K562 (cell line): Measurements from ENCODE around the gene RPL38. TPM values are rescaled to one million over a fixed set of nuclear protein-coding genes. Genes with fewer than 3 reads are reported as not detected.

Experiments used
- ATAC-seq: fragments of 200-7000 bp; cut with Tn5 transposase; 3 replicates; pipeline ENCODE4 v1.9.1; 2020; ENCODE audit warnings: moderate library complexity
- BruUV-seq: library from RNA; stranded (reverse); fragments of 400-500 nt; replicated peaks from 2 replicates; lab custom pipeline; 2021; lab: Mats Ljungman, UMichigan
- CTCF ChIA-PET: fragments of 300-600 bp; formaldehyde crosslinking; extraction: SDS; loops from one replicate; lab custom pipeline; 2021; ENCODE audit warnings: low intra/inter-chr PET ratio; lab: Yijun Ruan, JAX
- POLR2A ChIA-PET: fragments of 300-600, 350-650 bp; sonication (Branson Sonifier 250); formaldehyde crosslinking; extraction: SDS; loops from one replicate; lab custom pipeline; 2021; ENCODE audit warnings: antibody characterized with exemption, inconsistent platforms; lab: Yijun Ruan, JAX
- DNase-seq, 4 experiments: peaks; one replicate each; pipeline versions ENCODE4 v3.0.0 to v3.0.0-alpha.2; 2011 to 2018; ENCODE audit warnings: low spot score in 3 of 4, mixed read lengths in 3 of 4; ENCODE audit errors: extremely low read depth in 1 of 4
- FAIRE-seq: peaks from 2 replicates; lab custom pipeline; 2011; peaks lifted over from hg19 to GRCh38; lab: Jason Lieb, UNC
- H2AFZ ChIP-seq: 2 replicates; pipeline ENCODE4 v1.6.0; 2011; ENCODE audit warnings: low read depth, low read length, control low read depth, inconsistent platforms
- H3K27ac ChIP-seq: fragments of 200-600 bp; 3 replicates; pipeline ENCODE4 v1.8.0; 2011; ENCODE audit warnings: low read depth, mild to moderate bottlenecking, control low read depth, inconsistent platforms, low read length, moderate library complexity, mixed read lengths; ENCODE audit errors: extremely low read depth
- H3K27me3 ChIP-seq, 2 experiments: fragments of 300-600 bp in 1 of 2; 2 replicates in 1 of 2; 3 replicates in 1 of 2; pipeline versions ENCODE4 v1.6.0 to v1.8.0; 2011; ENCODE audit warnings: inconsistent platforms in 2 of 2, low read length in 2 of 2, mild to moderate bottlenecking in 1 of 2, mixed read lengths in 1 of 2, moderate library complexity in 1 of 2; ENCODE audit not compliant: control insufficient read depth in 2 of 2, insufficient read depth in 2 of 2
- H3K36me3 ChIP-seq: fragments of 300-600 bp; 3 replicates; pipeline ENCODE4 v1.8.0; 2011; ENCODE audit warnings: mild to moderate bottlenecking, low read length, inconsistent platforms; ENCODE audit not compliant: control insufficient read depth, insufficient read depth
- H3K4me1 ChIP-seq, 2 experiments: fragments of 200-600 bp in 1 of 2; replicated peaks in 1 of 2; 2 replicates in 1 of 2; 3 replicates in 1 of 2; pipeline versions ENCODE4 v1.5.1 to v1.8.0; 2011; ENCODE audit warnings: inconsistent platforms in 2 of 2, low read length in 2 of 2, mild to moderate bottlenecking in 1 of 2, mixed read lengths in 1 of 2, moderate library complexity in 1 of 2; ENCODE audit not compliant: control insufficient read depth in 2 of 2, insufficient read depth in 2 of 2
- H3K4me2 ChIP-seq: 2 replicates; pipeline ENCODE4 v1.6.1; 2011; ENCODE audit warnings: low read length, control low read depth, inconsistent platforms, mixed read lengths; ENCODE audit not compliant: insufficient read depth
- H3K4me3 ChIP-seq: fragments of 200-600 bp; sonication (generic), shearing (Covaris generic); 2 replicates; pipeline ENCODE4 v1.5.1; 2016; ENCODE audit warnings: control low read depth, inconsistent platforms
- H3K79me2 ChIP-seq: fragments of 200-600 bp; 3 replicates; pipeline ENCODE4 v1.8.0; 2011; ENCODE audit warnings: low read length, inconsistent platforms; ENCODE audit not compliant: control insufficient read depth, insufficient read depth
- H3K9ac ChIP-seq, 2 experiments: 2 replicates each; pipeline versions ENCODE4 v1.6.0 to v1.6.1; 2011; ENCODE audit warnings: low read depth in 2 of 2, low read length in 2 of 2, control low read depth in 1 of 2, inconsistent platforms in 1 of 2, mild to moderate bottlenecking in 1 of 2, mixed read lengths in 1 of 2; ENCODE audit not compliant: insufficient read depth in 1 of 2
- H3K9me1 ChIP-seq: one replicate; pipeline ENCODE4 v1.6.0; 2011; ENCODE audit warnings: inconsistent platforms, mild to moderate bottlenecking, low read length, moderate library complexity; ENCODE audit not compliant: control insufficient read depth, insufficient read depth
- H3K9me3 ChIP-seq: replicated peaks from 2 replicates; pipeline ENCODE4 v1.5.1; 2011; ENCODE audit warnings: low read depth, low read length, inconsistent platforms; ENCODE audit not compliant: control insufficient read depth, insufficient read depth
- H4K20me1 ChIP-seq: replicated peaks from 2 replicates; pipeline ENCODE4 v1.6.1; 2011; ENCODE audit warnings: low read length, inconsistent platforms, mixed read lengths; ENCODE audit not compliant: control insufficient read depth, insufficient read depth
- CHD2 ChIP-seq: IDR thresholded peaks from 2 replicates; pipeline ENCODE4 v1.6.1; 2011; ENCODE audit warnings: low read depth, low read length
- KAT7 ChIP-seq: sonication (generic); formaldehyde crosslinking; IDR thresholded peaks from 2 replicates; pipeline ENCODE4 v1.8.0; 2022; ENCODE audit warnings: missing genetic modification reagents, mild to moderate bottlenecking, borderline replicate concordance
- MYNN ChIP-seq, 2 experiments: sonication (generic); formaldehyde crosslinking in 1 of 2; IDR thresholded peaks; 2 replicates each; pipeline versions ENCODE4 v1.5.0 to v1.6.1; 2016 to 2020; ENCODE audit warnings: antibody characterized with exemption in 1 of 2, missing genetic modification reagents in 1 of 2
- PTBP1 ChIP-seq: fragments of 200-400 bp; formaldehyde crosslinking; IDR thresholded peaks from 2 replicates; pipeline ENCODE4 v1.6.1; 2017; ENCODE audit warnings: low read depth, low read length
- RB1 ChIP-seq: fragments of 450-650 bp; IDR thresholded peaks from 2 replicates; pipeline ENCODE4 v1.6.1; 2017; ENCODE audit warnings: low read depth, mild to moderate bottlenecking
- TAL1 ChIP-seq: fragments of 450-650 bp; IDR thresholded peaks from 2 replicates; pipeline ENCODE4 v1.6.1; 2016; ENCODE audit warnings: mild to moderate bottlenecking
- ZNF232 ChIP-seq: sonication (generic); formaldehyde crosslinking; IDR thresholded peaks from 2 replicates; pipeline ENCODE4 v1.8.0; 2022; ENCODE audit warnings: mild to moderate bottlenecking, missing genetic modification reagents
- WGBS: fragments of 100-300 bp; shearing (Covaris generic); methylation state at CpG from one replicate; pipeline ENCODE4 v1.1.6; 2016; ENCODE audit warnings: low coverage, mixed read lengths; ENCODE audit not compliant: insufficient coverage; ENCODE audit errors: missing lambda C conversion rate; 5-methylcytosine and 5-hydroxymethylcytosine counted together
- in situ Hi-C: fragments of 300-500 bp; cut with MboI; formaldehyde crosslinking; loops from 4 replicates; pipeline ENCODE4 v1.15.0; 2018; ENCODE audit warnings: inconsistent platforms, mixed read lengths
- intact Hi-C: fragments of 100-400 bp; cut with micrococcal nuclease; formaldehyde crosslinking; loops from 2 replicates; pipeline ENCODE4 v1.14.2; 2022
- polyA plus RNA-seq, 8 experiments: library from polyadenylated mRNA; depleted of rRNA in 4 of 8; stranded (reverse) in 5 of 8; unstranded in 3 of 8; fragments of >200 nt; fragmentation: Nextera tagmentation in 2 of 8; fragmentation: Illumina TruSeq in 1 of 8; extraction: Ambion mirVana in 2 of 8; extraction: Trizol in 1 of 8; gene quantifications; 2 replicates each; pipeline versions ENCODE4 v1.2.1 to v1.2.3, GENCODE V29; 2011 to 2014; ENCODE audit warnings: inconsistent platforms in 1 of 8, missing spikeins in 1 of 8
- total RNA-seq, 7 experiments: library from RNA; depleted of rRNA in 6 of 7; stranded (reverse); fragments of >200 nt in 6 of 7; fragmentation: Illumina TruSeq in 2 of 7; extraction: Trizol in 2 of 7; gene quantifications; 2 replicates each; pipeline versions ENCODE4 v1.2.1 to v1.2.3, GENCODE V29; 2011 to 2021; ENCODE audit warnings: low replicate concordance in 1 of 7

Gene RPL38
- total and polyA plus RNA-seq, 9 of the 15 experiments (the other 6 are each of a cell fraction or from before 2014, with no cell fraction given): 1,224 to 3,864 (median 1,939) TPM

GRCh38 chr17:74211912-74212208, 8.4 kb downstream of the RPL38 start:
- no peak overlapping the region for H2AFZ ChIP-seq
- 40% methylated on average over 8 of the region's 8 CpGs for WGBS
- in situ Hi-C loops: loop anchor here (5.0 kb wide), 1 partner anchor 140 kb away; no protein-coding TSS in a partner anchor
- TF ChIP-seq RB1 (no peak), KAT7 (0 out of 2 replicates have a peak, but pooled peaks have one; percentile 29), CHD2 (peak; percentile 34; the same call in 1 of the 2 replicates), PTBP1 (0 out of 2 replicates have a peak, but pooled peaks have one; percentile 36), ZNF232 (0 out of 2 replicates have a peak, but pooled peaks have one; percentile 1), TAL1 (no peak), MYNN (IDR thresholded peaks at IDR 0.05) (0 out of 2 replicates have a peak, but pooled peaks have one; percentile 12), MYNN (CRISPR knock-in tag; IDR thresholded peaks at IDR 0.05) (no peak)
- TF ChIP-seq, all 486 proteins: peak for 5
- FAIRE-seq: no peak
- ChIA-PET POLR2A (interaction anchor here (0.6 to 2.0 kb wide), 10 partner anchors 9 to 670 kb away, joined by 3 to 13 read pairs (median 3); no protein-coding TSS in a partner anchor), CTCF (interaction anchor here (1.3 to 1.5 kb wide), 2 partner anchors 85 to 149 kb away, joined by 4 to 6 read pairs; no protein-coding TSS in a partner anchor)
- Histone ChIP-seq H3K4me3 (0 out of 2 replicates have a peak overlapping the region, but pooled peaks have one; percentile 40), H3K9ac (peak overlapping the region; percentile 37 to 83; a peak in 2 of 4 replicates), H3K36me3 (peaks cover 44% of the 10 kb centered on the region), H3K27me3 (no peaks in the 10 kb centered on the region), H3K9me3 (no peaks in the 10 kb centered on the region), H3K4me1 (peaks cover 30 to 44% of the 10 kb centered on the region in 2 experiments), H3K27ac (peak overlapping the region; percentile 27; the same call in 1 of the 3 replicates), H4K20me1 (peaks cover 47% of the 10 kb centered on the region), H3K4me2 (peak overlapping the region; percentile 81; the same call in 1 of the 2 replicates), H3K79me2 (peaks cover 16% of the 10 kb centered on the region), H3K9me1 (no peaks in the 10 kb centered on the region)
- DNase-seq: peak in 1 of 4 experiments; percentile 33
- intact Hi-C loops: loop anchor here (5.0 kb wide), 2 partner anchors 70 to 150 kb away; partner anchors contain the start of gene BTBD17
- BruUV-seq: no TSS peak
- ATAC-seq: peak; percentile 1; the same call in 2 of the 3 replicates
